GM23338 (cell line): Measurements from ENCODE around the gene NCOA6. TPM values are rescaled to one million over a fixed set of nuclear protein-coding genes. Genes with fewer than 3 reads are reported as not detected.

Experiments
- ATAC-seq: fragments of 200-7000 bp; cut with Tn5 transposase; 3 replicates; pipeline ENCODE4 v1.9.1; 2020
- DNase-seq: peaks from one replicate; pipeline ENCODE4 v3.0.0-alpha.2; 2015; ENCODE audit warnings: low spot score
- H2AFZ ChIP-seq: fragments of 200-600 bp; sonication (generic); 2 replicates; pipeline ENCODE4 v1.8.0; 2016; ENCODE audit warnings: antibody characterized with exemption, mild to moderate bottlenecking, moderate library complexity
- H3F3A ChIP-seq: fragments of 200-600 bp; sonication (generic); replicated peaks from 2 replicates; pipeline ENCODE4 v1.8.0; 2017; ENCODE audit warnings: antibody characterized with exemption, mixed run types, low read depth
- H3K27ac ChIP-seq: fragments of 200-600 bp; sonication (generic); 2 replicates; pipeline ENCODE4 v1.6.1; 2016; ENCODE audit warnings: low read depth
- H3K27me3 ChIP-seq: fragments of 200-600 bp; sonication (generic); 2 replicates; pipeline ENCODE4 v1.8.0; 2016; ENCODE audit warnings: mild to moderate bottlenecking, mixed run types, moderate library complexity; ENCODE audit not compliant: insufficient read depth
- H3K36me3 ChIP-seq: fragments of 200-600 bp; sonication (generic); 2 replicates; pipeline ENCODE4 v1.8.0; 2016; ENCODE audit warnings: mild to moderate bottlenecking; ENCODE audit not compliant: insufficient read depth
- H3K4me1 ChIP-seq: fragments of 200-600 bp; sonication (generic); 2 replicates; pipeline ENCODE4 v1.8.0; 2016; ENCODE audit warnings: mild to moderate bottlenecking, moderate library complexity; ENCODE audit not compliant: insufficient read depth
- H3K4me2 ChIP-seq: fragments of 200-600 bp; sonication (generic); 2 replicates; pipeline ENCODE4 v1.7.1; 2017; ENCODE audit warnings: mixed run types
- H3K4me3 ChIP-seq: fragments of 200-600 bp; sonication (generic); 2 replicates; pipeline ENCODE4 v1.6.1; 2016; ENCODE audit warnings: mixed run types
- H3K79me2 ChIP-seq: fragments of 200-600 bp; sonication (generic); replicated peaks from 2 replicates; pipeline ENCODE4 v1.8.0; 2017; ENCODE audit warnings: mild to moderate bottlenecking; ENCODE audit not compliant: insufficient read depth
- H3K9me2 ChIP-seq: fragments of 200-600 bp; sonication (generic); 2 replicates; pipeline ENCODE4 v1.8.0; 2017; ENCODE audit not compliant: insufficient read depth
- H4K20me1 ChIP-seq: fragments of 200-600 bp; sonication (generic); replicated peaks from 2 replicates; pipeline ENCODE4 v1.8.0; 2017; ENCODE audit warnings: mild to moderate bottlenecking; ENCODE audit not compliant: insufficient read depth
- H3K27ac Mint-ChIP-seq: 2 replicates; pipeline ENCODE4 v1.8.0; 2020; ENCODE audit warnings: inconsistent platforms, mild to moderate bottlenecking, moderate library complexity, mixed read lengths
- H3K27me3 Mint-ChIP-seq: 3 replicates; pipeline ENCODE4 v1.8.0; 2022; ENCODE audit warnings: low read depth, mild to moderate bottlenecking, moderate library complexity, mixed read lengths, inconsistent platforms; ENCODE audit not compliant: insufficient read depth, poor library complexity
- H3K36me3 Mint-ChIP-seq: 3 replicates; pipeline ENCODE4 v1.8.0; 2021; ENCODE audit warnings: low read depth, mild to moderate bottlenecking, inconsistent platforms, moderate library complexity, mixed read lengths
- H3K4me1 Mint-ChIP-seq: 3 replicates; pipeline ENCODE4 v1.8.0; 2020; ENCODE audit warnings: mild to moderate bottlenecking, inconsistent platforms, mixed read lengths
- H3K4me3 Mint-ChIP-seq: 3 replicates; pipeline ENCODE4 v1.8.0; 2021; ENCODE audit warnings: moderate library complexity, mild to moderate bottlenecking, inconsistent platforms, mixed read lengths
- H3K9me3 Mint-ChIP-seq: 3 replicates; pipeline ENCODE4 v1.8.0; 2020; ENCODE audit warnings: moderate library complexity, mild to moderate bottlenecking, inconsistent platforms, mixed read lengths
- CREB1 ChIP-seq: fragments of 250-450 bp; sonication (Bioruptor Pico); IDR thresholded peaks from 2 replicates; pipeline ENCODE4 v1.5.0; 2020; ENCODE audit warnings: low read depth, mild to moderate bottlenecking, moderate library complexity
- EZH2 ChIP-seq: fragments of 200-600 bp; sonication (generic); IDR thresholded peaks from one replicate; pipeline ENCODE4 v1.8.0; 2017; ENCODE audit warnings: antibody characterized with exemption, mild to moderate bottlenecking, low read depth; ENCODE audit not compliant: unreplicated experiment
- EZH2phosphoT487 ChIP-seq: fragments of 200-600 bp; sonication (generic); IDR thresholded peaks from one replicate; pipeline ENCODE4 v1.8.1; 2018; ENCODE audit warnings: antibody characterized with exemption; ENCODE audit not compliant: unreplicated experiment
- NANOG ChIP-seq: IDR thresholded peaks from 2 replicates; pipeline ENCODE4 v1.6.1; 2016; ENCODE audit warnings: antibody characterized with exemption, borderline replicate concordance
- POLR2AphosphoS5 ChIP-seq: IDR thresholded peaks from 2 replicates; pipeline ENCODE4 v1.6.1; 2016; ENCODE audit warnings: antibody characterized with exemption, low read depth
- ZNF114 ChIP-seq: fragments of 250-450 bp; sonication (Bioruptor Pico); IDR thresholded peaks from 2 replicates; pipeline ENCODE4 v1.5.0; 2020; ENCODE audit warnings: mild to moderate bottlenecking, moderate library complexity
- ZNF331 ChIP-seq: fragments of 250-450 bp; sonication (Bioruptor Pico); IDR thresholded peaks from 2 replicates; pipeline ENCODE4 v1.5.0; 2020; ENCODE audit warnings: low read depth, mild to moderate bottlenecking, moderate library complexity
- polyA plus RNA-seq: library from polyadenylated mRNA; unstranded; fragments of >200 nt; fragmentation: Nextera tagmentation; extraction: Ambion mirVana; gene quantifications from 2 replicates; pipeline ENCODE4 v1.2.1, GENCODE V29; 2016
- total RNA-seq: library from RNA; depleted of rRNA; stranded (reverse); fragments of >200 nt; shearing (Covaris generic); gene quantifications from 2 replicates; pipeline ENCODE4 v1.2.3, GENCODE V29; 2014
- TF ChIP-seq, protein P1 (sequence below), 2 experiments: fragments of 200-600 bp in 1 of 2; sonication (generic) in 1 of 2; conservative IDR thresholded peaks; 2 replicates each; pipeline versions ENCODE4 v1.5.1 to v1.6.1; 2016 to 2017; ENCODE audit warnings: antibody characterized with exemption in 2 of 2, low read depth in 2 of 2, mild to moderate bottlenecking in 2 of 2, moderate library complexity in 1 of 2
- TF ChIP-seq, protein P2 (sequence below): IDR thresholded peaks from one replicate; pipeline ENCODE4 v1.6.1; 2018; ENCODE audit warnings: antibody characterized with exemption; ENCODE audit not compliant: unreplicated experiment
- TF ChIP-seq, protein P3 (sequence below): fragments of 250-450 bp; sonication (Bioruptor Pico); IDR thresholded peaks from 2 replicates; pipeline ENCODE4 v1.5.0; 2020; ENCODE audit warnings: mild to moderate bottlenecking, moderate library complexity

NCOA6 gene
- total and polyA plus RNA-seq, 2 experiments from 2014 or later: 10.6 to 17.4 TPM

DNA sequence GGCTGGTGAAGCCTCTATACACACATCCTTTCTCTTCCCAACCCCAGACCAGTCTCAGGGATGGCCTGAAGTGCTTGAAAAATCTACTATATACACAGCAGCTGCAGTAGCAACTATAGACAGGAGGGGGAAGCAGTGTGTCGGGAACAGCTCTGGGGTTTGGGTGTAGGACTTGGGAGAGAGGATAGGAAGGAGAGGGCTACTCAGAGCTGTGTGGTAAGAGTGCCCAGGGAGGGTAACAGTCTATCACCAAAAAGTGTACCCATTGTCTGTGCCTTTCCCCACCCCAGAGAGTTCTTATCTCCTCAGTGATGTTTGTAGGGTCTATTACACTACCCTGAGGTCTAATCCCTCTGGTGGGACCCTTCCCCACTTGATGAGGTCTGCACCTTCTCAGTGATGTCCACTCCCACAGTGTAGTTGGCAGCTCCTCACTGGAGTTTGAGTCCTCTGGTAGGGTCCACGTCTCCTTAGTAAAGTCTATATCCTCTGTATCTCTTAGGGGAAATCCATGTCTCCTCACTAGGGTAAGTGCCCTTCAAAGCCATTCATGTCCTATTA is 48.7 kb upstream of the NCOA6 start:
- no peaks in the 10 kb centered on the region for H3K36me3 ChIP-seq
- H3K4me3 ChIP-seq: no peak overlapping the region
- 0 out of 2 replicates have a peak overlapping the region, but pooled peaks have one; percentile 99 for H3K4me2 ChIP-seq
- peaks cover 29% of the 10 kb centered on the region for H3K79me2 ChIP-seq
- H3K9me2 ChIP-seq: no peaks in the 10 kb centered on the region
- H3K4me1 ChIP-seq: peaks cover 20% of the 10 kb centered on the region
- no peak overlapping the region for H3K27ac ChIP-seq
- ATAC-seq: peak; percentile 41
- Mint-ChIP-seq H3K9me3 (no peaks in the 10 kb centered on the region), H3K36me3 (no peaks in the 10 kb centered on the region; the same call in 2 of the 3 replicates), H3K4me3 (peak overlapping the region; percentile 61), H3K4me1 (peaks cover 33% of the 10 kb centered on the region), H3K27me3 (peaks cover 26% of the 10 kb centered on the region), H3K27ac (no peak overlapping the region)
- peaks cover 27% of the 10 kb centered on the region for H3K27me3 ChIP-seq
- H4K20me1 ChIP-seq: no peaks in the 10 kb centered on the region
- H2AFZ ChIP-seq: no peak overlapping the region
- TF ChIP-seq, protein P1, sequence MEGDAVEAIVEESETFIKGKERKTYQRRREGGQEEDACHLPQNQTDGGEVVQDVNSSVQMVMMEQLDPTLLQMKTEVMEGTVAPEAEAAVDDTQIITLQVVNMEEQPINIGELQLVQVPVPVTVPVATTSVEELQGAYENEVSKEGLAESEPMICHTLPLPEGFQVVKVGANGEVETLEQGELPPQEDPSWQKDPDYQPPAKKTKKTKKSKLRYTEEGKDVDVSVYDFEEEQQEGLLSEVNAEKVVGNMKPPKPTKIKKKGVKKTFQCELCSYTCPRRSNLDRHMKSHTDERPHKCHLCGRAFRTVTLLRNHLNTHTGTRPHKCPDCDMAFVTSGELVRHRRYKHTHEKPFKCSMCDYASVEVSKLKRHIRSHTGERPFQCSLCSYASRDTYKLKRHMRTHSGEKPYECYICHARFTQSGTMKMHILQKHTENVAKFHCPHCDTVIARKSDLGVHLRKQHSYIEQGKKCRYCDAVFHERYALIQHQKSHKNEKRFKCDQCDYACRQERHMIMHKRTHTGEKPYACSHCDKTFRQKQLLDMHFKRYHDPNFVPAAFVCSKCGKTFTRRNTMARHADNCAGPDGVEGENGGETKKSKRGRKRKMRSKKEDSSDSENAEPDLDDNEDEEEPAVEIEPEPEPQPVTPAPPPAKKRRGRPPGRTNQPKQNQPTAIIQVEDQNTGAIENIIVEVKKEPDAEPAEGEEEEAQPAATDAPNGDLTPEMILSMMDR (conservative IDR thresholded peaks at IDR 0.05; ENCODE audit: low read depth in 2 of 2): peak; percentile 82 to 92
- TF ChIP-seq EZH2: no peak
- H3F3A ChIP-seq: peaks cover 5% of the 10 kb centered on the region; the same call in 1 of the 2 replicates
- peak; percentile 93 for DNase-seq

DNA sequence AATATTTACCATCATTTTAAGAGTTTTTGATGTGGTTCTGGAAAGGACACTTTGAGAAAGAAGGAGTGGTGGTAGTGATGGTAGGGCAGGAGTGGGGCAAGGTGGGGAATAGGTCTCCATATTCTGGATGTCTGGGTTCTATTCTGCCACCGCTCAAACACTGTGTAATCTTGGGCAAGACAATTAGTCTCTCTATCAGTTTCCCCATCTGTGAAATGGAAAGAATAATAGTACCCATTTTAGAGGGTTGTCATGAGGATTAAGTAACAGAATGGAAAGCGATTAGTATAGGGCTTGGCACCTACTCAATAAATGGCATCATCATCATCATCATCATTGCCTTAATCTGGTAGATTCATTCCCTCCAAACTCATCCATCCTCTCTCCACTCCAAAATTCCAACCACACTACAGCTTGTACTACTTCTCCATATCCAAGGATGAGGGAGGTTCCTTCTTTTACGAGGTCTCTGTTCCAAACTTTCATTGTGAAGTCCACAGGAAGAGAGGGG is 48.2 kb upstream of the NCOA6 start:
- Histone ChIP-seq H3K27me3 (peaks cover 27% of the 10 kb centered on the region), H3K36me3 (no peaks in the 10 kb centered on the region), H4K20me1 (no peaks in the 10 kb centered on the region), H3K27ac (no peak overlapping the region), H3K4me3 (peak overlapping the region; percentile 94; the same call in 1 of the 2 replicates), H2AFZ (peak overlapping the region; percentile 99), H3K4me2 (peak overlapping the region; percentile 99), H3K79me2 (peaks cover 26% of the 10 kb centered on the region), H3F3A (peaks cover 5% of the 10 kb centered on the region; the same call in 1 of the 2 replicates), H3K9me2 (no peaks in the 10 kb centered on the region), H3K4me1 (peaks cover 20% of the 10 kb centered on the region)
- Mint-ChIP-seq H3K9me3 (no peaks in the 10 kb centered on the region), H3K36me3 (no peaks in the 10 kb centered on the region; the same call in 2 of the 3 replicates), H3K27ac (no peak overlapping the region), H3K4me1 (peaks cover 33% of the 10 kb centered on the region), H3K4me3 (peak overlapping the region; percentile 69), H3K27me3 (peaks cover 26% of the 10 kb centered on the region)
- no peak for ATAC-seq
- DNase-seq: no peak
- TF ChIP-seq, protein P2, sequence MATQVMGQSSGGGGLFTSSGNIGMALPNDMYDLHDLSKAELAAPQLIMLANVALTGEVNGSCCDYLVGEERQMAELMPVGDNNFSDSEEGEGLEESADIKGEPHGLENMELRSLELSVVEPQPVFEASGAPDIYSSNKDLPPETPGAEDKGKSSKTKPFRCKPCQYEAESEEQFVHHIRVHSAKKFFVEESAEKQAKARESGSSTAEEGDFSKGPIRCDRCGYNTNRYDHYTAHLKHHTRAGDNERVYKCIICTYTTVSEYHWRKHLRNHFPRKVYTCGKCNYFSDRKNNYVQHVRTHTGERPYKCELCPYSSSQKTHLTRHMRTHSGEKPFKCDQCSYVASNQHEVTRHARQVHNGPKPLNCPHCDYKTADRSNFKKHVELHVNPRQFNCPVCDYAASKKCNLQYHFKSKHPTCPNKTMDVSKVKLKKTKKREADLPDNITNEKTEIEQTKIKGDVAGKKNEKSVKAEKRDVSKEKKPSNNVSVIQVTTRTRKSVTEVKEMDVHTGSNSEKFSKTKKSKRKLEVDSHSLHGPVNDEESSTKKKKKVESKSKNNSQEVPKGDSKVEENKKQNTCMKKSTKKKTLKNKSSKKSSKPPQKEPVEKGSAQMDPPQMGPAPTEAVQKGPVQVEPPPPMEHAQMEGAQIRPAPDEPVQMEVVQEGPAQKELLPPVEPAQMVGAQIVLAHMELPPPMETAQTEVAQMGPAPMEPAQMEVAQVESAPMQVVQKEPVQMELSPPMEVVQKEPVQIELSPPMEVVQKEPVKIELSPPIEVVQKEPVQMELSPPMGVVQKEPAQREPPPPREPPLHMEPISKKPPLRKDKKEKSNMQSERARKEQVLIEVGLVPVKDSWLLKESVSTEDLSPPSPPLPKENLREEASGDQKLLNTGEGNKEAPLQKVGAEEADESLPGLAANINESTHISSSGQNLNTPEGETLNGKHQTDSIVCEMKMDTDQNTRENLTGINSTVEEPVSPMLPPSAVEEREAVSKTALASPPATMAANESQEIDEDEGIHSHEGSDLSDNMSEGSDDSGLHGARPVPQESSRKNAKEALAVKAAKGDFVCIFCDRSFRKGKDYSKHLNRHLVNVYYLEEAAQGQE: no peak
- TF ChIP-seq ZNF331 (CRISPR knock-in tag): no peak
- TF ChIP-seq, protein P3, sequence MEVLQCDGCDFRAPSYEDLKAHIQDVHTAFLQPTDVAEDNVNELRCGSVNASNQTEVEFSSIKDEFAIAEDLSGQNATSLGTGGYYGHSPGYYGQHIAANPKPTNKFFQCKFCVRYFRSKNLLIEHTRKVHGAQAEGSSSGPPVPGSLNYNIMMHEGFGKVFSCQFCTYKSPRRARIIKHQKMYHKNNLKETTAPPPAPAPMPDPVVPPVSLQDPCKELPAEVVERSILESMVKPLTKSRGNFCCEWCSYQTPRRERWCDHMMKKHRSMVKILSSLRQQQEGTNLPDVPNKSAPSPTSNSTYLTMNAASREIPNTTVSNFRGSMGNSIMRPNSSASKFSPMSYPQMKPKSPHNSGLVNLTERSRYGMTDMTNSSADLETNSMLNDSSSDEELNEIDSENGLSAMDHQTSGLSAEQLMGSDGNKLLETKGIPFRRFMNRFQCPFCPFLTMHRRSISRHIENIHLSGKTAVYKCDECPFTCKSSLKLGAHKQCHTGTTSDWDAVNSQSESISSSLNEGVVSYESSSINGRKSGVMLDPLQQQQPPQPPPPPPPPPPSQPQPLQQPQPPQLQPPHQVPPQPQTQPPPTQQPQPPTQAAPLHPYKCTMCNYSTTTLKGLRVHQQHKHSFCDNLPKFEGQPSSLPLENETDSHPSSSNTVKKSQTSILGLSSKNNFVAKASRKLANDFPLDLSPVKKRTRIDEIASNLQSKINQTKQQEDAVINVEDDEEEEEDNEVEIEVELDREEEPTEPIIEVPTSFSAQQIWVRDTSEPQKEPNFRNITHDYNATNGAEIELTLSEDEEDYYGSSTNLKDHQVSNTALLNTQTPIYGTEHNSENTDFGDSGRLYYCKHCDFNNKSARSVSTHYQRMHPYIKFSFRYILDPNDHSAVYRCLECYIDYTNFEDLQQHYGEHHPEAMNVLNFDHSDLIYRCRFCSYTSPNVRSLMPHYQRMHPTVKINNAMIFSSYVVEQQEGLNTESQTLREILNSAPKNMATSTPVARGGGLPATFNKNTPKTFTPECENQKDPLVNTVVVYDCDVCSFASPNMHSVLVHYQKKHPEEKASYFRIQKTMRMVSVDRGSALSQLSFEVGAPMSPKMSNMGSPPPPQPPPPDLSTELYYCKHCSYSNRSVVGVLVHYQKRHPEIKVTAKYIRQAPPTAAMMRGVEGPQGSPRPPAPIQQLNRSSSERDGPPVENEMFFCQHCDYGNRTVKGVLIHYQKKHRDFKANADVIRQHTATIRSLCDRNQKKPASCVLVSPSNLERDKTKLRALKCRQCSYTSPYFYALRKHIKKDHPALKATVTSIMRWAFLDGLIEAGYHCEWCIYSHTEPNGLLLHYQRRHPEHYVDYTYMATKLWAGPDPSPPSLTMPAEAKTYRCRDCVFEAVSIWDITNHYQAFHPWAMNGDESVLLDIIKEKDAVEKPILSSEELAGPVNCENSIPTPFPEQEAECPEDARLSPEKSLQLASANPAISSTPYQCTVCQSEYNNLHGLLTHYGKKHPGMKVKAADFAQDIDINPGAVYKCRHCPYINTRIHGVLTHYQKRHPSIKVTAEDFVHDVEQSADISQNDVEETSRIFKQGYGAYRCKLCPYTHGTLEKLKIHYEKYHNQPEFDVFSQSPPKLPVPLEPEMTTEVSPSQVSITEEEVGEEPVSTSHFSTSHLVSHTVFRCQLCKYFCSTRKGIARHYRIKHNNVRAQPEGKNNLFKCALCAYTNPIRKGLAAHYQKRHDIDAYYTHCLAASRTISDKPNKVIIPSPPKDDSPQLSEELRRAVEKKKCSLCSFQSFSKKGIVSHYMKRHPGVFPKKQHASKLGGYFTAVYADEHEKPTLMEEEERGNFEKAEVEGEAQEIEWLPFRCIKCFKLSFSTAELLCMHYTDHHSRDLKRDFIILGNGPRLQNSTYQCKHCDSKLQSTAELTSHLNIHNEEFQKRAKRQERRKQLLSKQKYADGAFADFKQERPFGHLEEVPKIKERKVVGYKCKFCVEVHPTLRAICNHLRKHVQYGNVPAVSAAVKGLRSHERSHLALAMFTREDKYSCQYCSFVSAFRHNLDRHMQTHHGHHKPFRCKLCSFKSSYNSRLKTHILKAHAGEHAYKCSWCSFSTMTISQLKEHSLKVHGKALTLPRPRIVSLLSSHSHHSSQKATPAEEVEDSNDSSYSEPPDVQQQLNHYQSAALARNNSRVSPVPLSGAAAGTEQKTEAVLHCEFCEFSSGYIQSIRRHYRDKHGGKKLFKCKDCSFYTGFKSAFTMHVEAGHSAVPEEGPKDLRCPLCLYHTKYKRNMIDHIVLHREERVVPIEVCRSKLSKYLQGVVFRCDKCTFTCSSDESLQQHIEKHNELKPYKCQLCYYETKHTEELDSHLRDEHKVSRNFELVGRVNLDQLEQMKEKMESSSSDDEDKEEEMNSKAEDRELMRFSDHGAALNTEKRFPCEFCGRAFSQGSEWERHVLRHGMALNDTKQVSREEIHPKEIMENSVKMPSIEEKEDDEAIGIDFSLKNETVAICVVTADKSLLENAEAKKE (CRISPR knock-in tag): no peak
- TF ChIP-seq ZNF114 (CRISPR knock-in tag): no peak
- no peak for TF ChIP-seq EZH2phosphoT487
- no peak for TF ChIP-seq CREB1 (CRISPR knock-in tag)
- TF ChIP-seq NANOG: no peak
- no peak for TF ChIP-seq POLR2AphosphoS5
